Measurements from ENCODE around the gene ELP5. TPM values are rescaled to one million over a fixed set of nuclear protein-coding genes. Genes with fewer than 3 reads are reported as not detected.

Gene ELP5
- total RNA-seq, 1 donor from 2014 or later, result 47.9 TPM

DNA sequence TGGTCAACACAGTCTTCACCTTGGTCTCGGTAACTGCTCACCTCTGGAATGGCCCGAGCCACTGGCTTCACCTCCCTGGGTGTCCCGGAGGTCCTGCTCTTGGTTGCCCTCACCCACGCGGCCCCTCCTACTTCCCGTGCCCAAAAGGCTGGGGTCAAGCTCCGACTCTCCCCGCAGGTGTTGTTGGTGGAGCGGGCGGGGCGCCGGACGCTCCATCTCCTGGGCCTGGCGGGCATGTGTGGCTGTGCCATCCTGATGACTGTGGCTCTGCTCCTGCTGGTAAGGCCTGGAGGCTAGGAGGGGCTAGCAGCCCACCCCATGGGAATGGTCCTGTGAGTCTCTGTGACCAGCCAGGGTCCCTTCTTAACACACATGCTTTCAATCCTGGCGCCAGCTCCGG lies 32.9 kb downstream of the ELP5 start:
- no peak for DNase-seq (ENCODE audit: low spot score)

DNA sequence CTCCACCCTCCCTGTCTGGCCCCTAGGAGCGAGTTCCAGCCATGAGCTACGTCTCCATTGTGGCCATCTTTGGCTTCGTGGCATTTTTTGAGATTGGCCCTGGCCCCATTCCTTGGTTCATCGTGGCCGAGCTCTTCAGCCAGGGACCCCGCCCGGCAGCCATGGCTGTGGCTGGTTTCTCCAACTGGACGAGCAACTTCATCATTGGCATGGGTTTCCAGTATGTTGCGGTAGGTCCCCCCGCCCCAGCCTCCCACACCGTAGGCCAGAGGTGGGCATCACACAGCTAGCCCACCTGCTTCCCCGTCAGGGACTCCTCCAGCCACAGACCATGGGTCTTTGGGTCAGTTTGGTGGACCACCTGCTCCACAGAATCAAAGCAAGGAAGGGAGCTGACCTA lies 33.7 kb downstream of the ELP5 start:
- no peak for DNase-seq (ENCODE audit: low spot score)

DNA sequence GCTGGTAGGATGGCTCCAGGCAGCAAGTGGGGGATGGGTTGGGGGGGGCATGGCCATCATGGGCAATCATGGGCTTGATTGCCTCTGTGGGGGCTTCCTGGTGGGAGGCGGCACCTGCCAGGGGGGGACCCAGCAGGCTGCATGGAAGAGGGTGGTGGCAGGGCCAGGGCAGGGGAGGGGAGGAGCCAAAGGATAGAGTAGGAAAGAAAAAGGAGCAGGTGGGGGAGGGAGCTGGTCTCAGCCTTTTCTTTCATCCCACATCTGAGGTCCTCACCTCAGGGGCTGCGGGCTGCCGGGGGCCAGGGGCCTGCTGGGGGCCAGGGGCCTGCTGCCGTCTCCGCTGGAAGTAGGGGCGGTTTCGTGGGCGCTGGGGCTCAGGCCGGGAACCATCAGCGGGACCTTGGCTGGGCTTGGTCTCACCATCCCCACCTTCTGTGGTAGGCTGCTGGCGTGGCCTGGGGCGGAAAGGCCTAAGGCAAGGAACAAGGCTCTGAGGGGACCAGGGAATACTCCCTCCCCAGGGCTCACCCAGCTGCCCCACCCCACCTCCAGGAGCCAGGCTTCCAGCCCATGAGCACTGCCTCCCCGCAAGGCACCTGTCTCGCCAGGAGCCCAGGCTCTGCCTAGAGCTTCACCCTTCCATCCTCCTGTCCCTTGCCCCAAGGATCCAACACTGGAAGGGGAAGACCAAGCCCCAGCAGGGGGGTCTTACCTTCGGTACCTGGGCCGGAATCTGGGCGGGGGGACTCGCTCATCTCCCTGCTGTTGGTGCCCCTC lies 37.4 kb downstream of the ELP5 start:
- no peak for DNase-seq (ENCODE audit: low spot score)

DNA sequence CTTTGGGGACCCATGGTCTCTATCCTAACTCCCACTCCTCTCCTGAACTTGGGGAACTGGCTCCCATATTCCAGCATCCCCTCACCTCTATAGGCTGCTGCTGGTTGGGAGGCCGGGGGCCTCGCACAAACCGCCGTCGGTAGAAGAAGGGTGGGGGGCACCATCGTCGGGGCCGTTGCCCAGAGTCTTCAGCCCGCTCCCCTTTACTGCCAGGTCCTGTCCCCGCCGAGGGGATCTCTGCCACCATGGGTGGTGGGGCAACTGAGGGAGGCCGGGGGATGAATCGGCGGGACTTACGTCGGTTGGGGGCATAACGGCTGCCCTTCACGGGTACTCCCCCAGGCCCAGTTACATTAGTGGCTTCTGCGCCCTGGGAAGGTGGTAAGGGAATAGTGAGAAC lies 38.2 kb downstream of the ELP5 start:
- DNase-seq (ENCODE audit: low spot score), result no peak

DNA sequence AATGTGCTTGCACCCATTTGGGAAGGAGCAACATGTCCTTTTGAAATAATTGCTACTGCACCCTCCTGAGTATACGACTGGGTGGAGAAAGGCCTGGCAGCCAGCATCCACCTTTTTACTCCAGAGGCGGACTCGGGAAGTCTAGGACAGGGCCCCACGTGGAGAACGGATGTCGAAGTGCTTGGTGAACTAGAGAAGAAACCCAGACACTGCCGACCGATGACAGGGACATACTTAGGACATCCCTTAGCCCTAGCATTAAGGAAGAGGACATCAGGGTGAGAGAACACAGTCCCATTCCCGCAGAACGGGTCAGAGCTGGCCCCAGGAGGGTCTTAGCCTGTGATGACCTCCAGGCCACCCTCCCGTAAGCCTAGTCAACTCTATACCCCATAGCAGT lies 38.7 kb downstream of the ELP5 start:
- DNase-seq (ENCODE audit: low spot score), result no peak

DNA sequence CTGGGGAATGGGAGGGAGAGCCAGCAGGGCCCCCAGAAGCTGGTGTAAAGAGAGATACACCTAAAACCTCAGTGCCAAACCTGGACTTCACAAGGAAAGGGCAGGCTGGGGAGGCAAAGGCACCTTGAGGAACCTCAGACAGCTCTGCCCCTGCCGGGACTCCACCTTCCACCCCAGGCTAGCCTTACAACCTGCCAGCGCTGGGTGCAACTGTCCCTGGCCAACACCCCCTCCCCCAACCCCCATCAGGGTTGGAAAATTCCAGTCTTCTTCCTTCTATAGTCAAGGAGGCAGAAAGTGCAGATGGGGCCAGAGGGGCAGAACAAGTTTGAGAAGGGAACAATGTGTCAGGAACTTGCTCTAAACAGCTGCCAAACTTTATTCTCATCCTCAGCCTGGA lies 40.2 kb downstream of the ELP5 start:
- no peak for DNase-seq (ENCODE audit: low spot score)

DNA sequence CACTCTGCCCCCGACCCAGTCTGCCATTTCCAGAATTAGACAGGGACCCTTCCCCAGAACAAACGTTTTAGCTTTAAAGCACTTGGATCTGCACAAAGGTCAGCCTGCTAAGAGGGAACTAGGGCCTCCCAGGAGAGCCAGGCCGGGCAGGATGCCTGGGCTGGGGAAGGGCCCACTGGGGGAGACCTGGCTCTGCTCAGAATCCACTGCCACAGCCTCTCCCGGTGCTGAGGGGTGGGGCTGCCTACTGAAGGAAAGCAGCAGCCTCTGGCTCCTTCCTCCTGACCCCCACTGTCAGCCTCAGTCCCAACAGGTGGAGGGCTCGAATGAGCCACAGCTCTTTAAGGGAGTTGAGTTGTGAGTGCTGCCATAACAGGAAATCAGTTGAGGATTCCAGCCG lies 40.7 kb downstream of the ELP5 start:
- DNase-seq (ENCODE audit: low spot score), result no peak

DNA sequence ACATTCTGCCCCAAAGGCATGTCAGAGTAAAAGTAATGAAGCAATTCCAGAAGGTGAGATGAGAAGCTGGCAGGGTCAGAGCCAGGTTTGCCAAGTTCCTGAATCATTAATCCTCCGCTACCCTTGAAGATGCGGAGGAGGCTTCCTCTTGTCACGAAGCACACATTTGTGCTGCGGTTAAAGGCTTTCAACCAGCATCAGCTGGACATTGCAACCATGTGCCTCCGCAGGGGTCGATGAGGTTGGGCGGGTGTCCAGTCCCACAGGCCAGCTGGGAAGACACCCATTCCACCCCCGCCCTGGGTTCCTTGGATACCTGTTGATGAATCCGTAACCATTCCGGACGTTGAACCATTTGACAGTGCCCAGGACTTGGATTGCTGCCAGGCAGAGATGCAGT lies 41.1 kb downstream of the ELP5 start:
- no peak for DNase-seq (ENCODE audit: low spot score)

DNA sequence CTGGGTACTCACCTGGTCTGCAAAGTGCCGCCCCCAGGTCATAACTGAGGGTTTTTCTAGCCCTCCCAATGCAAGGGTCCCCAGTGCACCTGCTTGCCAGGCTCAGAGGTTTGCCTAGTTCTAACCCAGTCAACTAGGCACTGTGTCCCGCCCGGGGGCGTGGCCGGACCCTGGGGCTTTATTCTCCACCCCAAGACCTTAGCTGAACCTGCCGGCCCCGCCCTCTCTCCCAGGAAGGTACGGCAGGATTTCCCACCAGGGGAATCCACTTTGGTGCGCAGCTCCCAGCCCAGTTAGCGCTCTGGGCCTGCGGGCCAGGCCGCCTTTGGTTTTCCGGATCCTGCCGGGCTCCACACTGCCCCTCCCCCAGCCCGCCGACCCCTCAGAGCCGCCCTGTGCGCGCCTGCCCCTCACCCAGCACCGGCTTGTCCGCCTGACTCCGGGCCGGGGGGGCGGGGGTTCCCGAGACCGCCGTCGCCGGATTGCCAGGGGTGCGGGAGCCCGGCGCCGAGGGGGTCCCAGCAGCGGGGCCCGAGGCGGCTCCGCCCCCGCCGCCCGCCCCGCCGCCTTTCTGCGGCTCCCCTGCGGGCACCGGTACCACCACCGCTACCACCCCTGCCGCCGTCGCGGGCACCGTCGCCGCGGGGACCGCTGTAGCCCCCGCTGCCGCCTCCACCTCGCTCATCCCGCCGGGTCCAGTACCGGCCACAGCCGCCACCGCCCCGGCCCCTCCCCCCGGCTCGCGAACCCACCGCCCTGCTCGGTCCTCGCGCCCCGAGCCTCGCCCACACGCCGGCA lies 42.0 kb downstream of the ELP5 start:
- DNase-seq (ENCODE audit: low spot score), result peak; percentile 32

DNA sequence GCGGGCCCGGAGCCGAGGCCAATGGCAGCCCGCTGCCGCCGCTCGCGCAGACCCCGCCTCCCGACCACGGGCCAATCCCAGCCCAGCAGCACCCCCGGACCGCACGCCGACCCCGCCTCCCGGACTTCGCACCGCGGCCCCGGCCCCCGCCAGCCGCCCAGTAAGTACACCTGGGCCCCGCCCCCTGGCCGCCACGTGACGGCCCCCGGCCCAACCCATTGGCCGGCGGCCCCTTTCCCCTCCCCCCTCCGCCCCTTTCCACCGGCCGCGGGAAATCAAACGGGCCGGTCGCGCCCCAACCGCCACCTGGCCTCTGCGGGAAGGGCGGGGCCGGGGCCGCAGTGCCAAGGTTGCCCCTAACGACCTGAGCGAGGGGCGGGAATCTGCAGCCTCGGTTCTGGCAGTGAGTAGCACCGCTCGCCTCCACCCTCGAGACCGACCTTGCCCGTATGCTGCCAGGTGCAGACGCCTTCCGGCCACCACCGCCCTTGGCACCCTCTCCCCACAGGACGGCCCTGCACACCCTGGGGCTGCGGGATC lies 42.7 kb downstream of the ELP5 start, which contains the start of gene YBX2:
Gene YBX2, minus strand, starts transcription at position 26 of the 540 bp plus-strand sequence. CDS start 139 bp downstream, outside the sequence.
- peak; percentile 67 for DNase-seq (ENCODE audit: low spot score)

DNA sequence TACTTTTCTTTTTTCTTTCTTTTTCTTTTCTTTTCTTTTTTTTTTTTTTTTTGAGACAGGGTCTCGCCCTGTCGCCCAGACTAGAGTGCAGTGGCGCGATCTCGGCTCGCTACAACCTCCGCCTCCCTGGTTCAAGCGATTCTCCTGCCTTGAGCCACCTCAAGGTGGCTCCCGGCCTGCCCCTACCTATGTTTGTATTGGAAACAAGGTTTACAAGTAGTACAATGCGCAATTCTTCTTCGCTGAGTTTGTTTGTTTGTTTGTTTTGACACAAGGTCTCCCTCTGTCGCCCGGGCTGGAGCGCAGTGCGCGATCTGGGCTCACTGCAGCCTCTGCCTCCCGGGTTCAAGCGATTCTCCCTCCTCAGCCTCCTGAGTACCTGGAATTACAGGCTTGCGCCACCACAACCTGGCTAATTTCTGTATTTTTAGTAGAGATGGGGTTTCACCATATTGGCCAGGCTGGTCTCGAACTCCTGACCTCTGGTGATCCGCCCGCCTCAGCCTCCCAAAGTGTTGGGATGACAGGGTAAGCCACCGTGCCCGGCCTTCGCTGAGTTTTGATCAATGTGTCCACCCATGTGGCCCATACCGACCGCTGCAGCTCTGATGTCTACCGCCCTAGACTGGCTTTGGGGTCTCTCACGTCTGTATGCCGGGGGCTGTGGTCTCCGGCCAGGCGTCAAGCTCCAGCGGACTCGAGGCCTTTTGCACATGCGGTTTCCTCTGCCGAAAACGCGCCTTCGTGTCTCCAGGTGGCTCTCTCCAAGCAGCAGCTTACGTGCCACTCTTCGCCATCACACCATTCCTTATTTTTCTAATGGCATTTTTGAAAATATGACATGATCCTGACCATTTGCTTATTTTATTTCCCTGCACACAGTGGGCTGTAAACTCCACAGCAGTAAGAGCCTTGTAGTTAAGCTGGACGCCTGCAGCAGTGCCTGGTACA lies 43.5 kb downstream of the ELP5 start:
- no peak for DNase-seq (ENCODE audit: low spot score)

DNA sequence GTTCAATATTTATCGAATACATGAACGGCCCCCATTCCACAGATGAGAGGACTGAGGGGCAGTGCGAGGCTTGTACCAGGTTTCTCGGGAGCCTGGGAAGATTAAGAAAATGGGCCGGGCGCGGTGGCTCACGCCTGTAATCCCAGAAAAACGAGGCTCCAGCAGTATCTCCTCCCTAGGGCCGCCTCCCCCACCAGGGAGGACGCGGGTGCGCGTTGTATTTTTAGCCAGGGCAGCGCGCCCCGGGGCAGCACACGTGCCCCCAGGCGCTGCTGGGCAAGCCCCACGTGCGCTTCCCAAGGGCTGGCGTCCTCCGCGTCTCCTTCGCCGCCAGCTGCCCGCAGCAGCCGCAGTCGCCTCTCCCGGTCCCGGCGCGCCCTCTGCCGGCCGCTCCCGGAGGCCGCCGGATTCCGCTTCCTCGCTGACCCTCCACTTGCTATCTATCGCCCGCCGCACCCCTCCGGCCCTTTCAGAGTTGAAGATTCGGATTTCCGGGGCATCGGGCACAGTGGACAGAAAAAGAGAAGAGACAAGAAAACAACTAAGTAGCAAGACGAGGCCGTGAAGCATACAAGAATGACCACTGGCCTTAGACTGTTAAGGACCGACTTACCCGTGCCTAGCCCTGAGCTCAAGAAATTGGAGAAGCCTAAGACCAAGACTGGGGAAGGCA lies 44.3 kb downstream of the ELP5 start:
- DNase-seq (ENCODE audit: low spot score), result peak; percentile 73

DNA sequence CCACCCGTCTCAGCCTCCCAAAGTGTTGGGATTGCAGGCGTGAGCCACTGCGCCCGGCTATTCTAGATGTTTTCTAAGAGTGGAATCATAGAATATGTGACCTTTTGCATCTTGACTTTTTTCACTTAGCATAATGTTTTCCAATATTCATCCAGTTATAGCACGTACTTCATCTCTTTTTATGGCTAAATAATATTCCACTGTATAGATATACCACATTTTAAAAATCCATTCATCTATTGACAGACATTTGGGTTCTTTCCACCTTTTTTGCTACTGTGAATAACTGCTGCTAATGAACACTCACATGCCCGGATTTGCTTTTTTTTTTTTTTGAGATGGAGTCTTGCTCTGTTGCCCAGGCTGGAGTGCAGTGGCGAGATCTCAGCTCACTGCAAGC lies 52.2 kb downstream of the ELP5 start:
- no peak for DNase-seq (ENCODE audit: low spot score)

DNA sequence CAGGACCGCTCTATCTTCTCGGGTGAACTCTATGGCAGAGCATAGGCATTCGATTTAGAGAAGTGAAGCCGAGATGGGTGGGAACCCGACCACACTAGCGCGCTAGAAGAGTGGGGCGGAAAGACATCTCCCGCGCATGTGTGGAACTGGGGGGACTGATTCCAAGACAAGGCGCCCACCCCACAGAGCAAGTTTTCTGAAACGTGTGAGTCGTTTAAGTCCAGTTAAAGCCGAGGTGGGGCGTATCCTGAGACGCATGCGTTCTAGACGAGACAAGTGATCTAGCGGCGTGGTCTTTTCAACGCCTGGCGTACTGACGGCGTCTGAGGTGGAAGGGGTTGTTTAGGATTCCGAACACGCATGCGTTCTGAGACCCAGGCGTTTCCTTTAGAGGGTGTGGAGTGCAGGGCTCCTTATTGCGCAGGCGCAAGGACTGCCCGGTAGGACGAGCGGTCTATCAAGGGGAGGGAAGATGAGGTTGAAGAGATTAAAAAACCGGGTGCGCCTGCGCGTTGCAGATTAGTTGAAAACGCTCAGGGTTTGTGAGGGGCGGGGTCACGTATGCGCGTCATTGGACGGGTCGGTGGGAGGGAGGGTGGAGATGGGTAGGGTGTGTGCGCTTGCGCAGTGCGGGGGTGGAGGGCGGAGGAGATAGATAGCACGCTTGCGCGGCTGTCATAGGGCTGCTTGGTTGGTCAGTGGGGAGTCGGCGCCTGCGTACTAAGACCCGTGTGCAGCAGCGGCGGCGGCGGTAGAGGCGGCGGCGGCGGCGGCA lies 55.1 kb downstream of the ELP5 start, which contains the start of gene EIF5A:
Gene EIF5A, plus strand, starts transcription at position 718 of the 775 bp plus-strand sequence. CDS start 2,008 bp downstream, outside the sequence.
- peak; percentile 100 for DNase-seq (ENCODE audit: low spot score)

DNA sequence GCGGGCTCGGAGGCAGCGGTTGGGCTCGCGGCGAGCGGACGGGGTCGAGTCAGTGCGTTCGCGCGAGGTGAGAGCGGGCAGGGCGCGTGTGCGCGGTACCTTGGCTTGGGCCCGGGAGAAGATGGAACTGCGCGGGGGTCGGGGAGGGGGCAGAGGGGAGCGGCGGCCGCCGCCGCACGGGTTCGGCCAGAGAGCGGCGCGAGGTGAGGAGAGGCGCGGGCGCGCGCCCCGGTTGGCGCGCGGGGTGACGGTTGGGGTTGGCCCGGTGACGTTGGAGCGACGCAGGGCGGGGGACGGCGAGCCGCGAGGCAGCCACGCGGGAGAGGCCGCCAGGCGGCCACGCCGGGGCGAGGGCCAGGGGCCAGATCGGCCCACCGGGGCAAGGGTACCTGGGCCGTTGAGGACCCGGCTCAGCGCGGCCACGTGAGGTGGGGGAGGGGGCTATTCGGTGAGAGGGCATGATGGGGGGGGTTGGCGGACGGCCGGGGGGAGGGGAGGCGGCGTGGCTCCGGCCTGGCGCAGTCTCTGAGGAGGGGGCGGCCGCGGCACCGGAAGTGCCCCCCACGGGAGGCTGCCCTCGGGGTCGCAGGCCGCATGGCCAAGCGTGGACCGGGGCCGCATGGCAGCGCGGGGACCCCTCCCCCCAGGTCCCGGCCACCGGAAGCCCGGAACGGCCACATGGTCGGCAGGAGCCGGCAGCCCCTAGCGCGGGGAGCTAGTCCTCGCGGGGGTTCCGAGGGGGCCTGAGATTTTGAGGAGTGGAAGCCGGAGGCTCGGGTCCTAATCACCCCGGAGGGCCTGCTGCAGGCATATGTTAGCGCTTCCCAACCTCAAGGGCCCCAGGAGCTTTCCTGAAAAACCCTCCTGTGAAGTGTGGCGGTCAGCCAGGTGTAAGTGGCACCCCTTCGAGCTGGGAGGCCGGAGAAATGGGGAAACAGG lies 55.9 kb downstream of the ELP5 start:
- peak; percentile 43 for DNase-seq (ENCODE audit: low spot score)

DNA sequence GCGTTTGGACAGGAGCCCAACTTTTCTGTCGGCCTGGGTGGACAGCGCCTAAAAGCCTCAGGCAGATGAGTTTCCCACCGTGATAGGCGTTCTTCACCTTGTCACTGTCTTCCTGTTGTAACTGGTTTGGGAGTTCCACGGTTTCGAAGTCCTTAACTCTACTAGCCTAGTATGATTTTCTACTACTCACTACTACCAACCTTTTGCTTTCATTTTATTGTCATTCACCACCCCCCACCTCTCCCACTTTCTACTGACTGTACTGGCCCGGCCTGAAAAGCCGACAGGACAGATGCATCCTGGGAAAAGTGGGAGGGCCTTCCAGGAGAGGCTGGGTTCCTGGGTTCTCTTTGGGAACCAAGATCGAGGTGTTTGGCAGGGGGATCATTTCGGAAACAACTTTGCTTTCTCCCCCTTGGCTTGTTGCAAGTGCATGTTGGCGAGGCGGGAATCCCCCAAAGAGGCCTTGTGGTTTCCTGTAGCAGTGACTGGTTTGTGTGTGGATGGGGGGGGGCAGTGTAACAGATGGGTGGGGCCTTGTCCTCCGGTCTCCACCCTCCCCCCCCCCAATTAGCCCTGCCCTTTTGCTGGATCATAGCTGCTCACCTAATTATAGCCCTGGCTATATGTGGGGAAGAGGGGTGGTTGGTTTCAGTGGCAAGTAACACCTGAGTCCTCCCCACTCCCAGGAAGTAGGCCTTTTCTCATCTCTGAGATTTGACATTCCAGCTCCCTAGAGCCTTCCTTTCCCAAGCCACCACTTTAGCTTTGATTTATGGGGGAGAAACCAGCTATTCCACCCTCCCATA lies 56.8 kb downstream of the ELP5 start:
- DNase-seq (ENCODE audit: low spot score), result peak; percentile 78
